Measurements from ENCODE around the gene CACNA2D3. TPM values are rescaled to one million over a fixed set of nuclear protein-coding genes. Genes with fewer than 3 reads are reported as not detected.
A peak's percentile ranks its signal among the peaks of the same experiment; 100 is the strongest.

CACNA2D3 gene
- total and polyA plus RNA-seq, 5 donors, result 29.2 to 64.5 (median 42.4) TPM

GRCh38 chr3:54928046-54928770 lies 805.9 kb downstream of the CACNA2D3 start, which contains the start of gene LRTM1:
LRTM1 (minus strand) TSS chr3:54928059; CDS start chr3:54927911, 148 bp downstream.
- 79% methylated on average over 14 of the region's 14 CpGs for WGBS
- no peak for ATAC-seq

GRCh38 chr3:54931182-54931581 lies 808.8 kb downstream of the CACNA2D3 start:
- DNase-seq (no peak), ATAC-seq (no peak)
- intact Hi-C loops (cut with DNase I), result no loop called here
- H3K4me1 ChIP-seq (ENCODE audit: control insufficient read depth, insufficient read depth, low read length), result no peaks in the 10 kb centered on the region
- H3K27ac ChIP-seq (ENCODE audit: low read length), result no peak overlapping the region
- WGBS, result 62% methylated on average over 4 of the region's 4 CpGs
- H3K9me3 ChIP-seq (ENCODE audit: control insufficient read depth, low read length), result no peaks in the 10 kb centered on the region
- H3K27me3 ChIP-seq (ENCODE audit: control insufficient read depth, insufficient read depth), result no peaks in the 10 kb centered on the region
- H3K4me3 ChIP-seq (ENCODE audit: low read length), result no peak overlapping the region

More at GRCh38 chr3:54928046-54928770, 805.9 kb downstream of the CACNA2D3 start, which contains the start of gene LRTM1:
- no peaks in the 10 kb centered on the region for H3K27me3 ChIP-seq (ENCODE audit: control insufficient read depth, insufficient read depth)
- H3K27ac ChIP-seq (ENCODE audit: low read length), result no peak within 1 kb of the TSS
- no peaks in the 10 kb centered on the region for H3K9me3 ChIP-seq (ENCODE audit: control insufficient read depth, low read length)
- intact Hi-C loops (cut with DNase I), result no loop called here
- H3K4me3 ChIP-seq (ENCODE audit: low read length), result no peak within 1 kb of the TSS
- no peaks in the 10 kb centered on the region for H3K4me1 ChIP-seq (ENCODE audit: control insufficient read depth, insufficient read depth, low read length)
- no peak for DNase-seq

- no peaks in the 10 kb centered on the region for H3K4me1 ChIP-seq (ENCODE audit: control insufficient read depth, insufficient read depth, low read length)
- intact Hi-C loops (cut with DNase I), result no loop called here
- no peaks in the 10 kb centered on the region for H3K9me3 ChIP-seq (ENCODE audit: control insufficient read depth, low read length)
- 40% methylated on average over 4 of the region's 4 CpGs for WGBS
- no peak overlapping the region for H3K27ac ChIP-seq (ENCODE audit: low read length)
- no peak overlapping the region for H3K4me3 ChIP-seq (ENCODE audit: low read length)
- ATAC-seq, result peak in 1 of 2 donors; percentile 66
- no peaks in the 10 kb centered on the region for H3K27me3 ChIP-seq (ENCODE audit: control insufficient read depth, insufficient read depth)
- peak; percentile 42 to 77 (median 54) for DNase-seq
Measured at GRCh38 chr3:54932606-54933005, 810.3 kb downstream of the CACNA2D3 start.

GRCh38 chr3:54935869-54936268 lies 813.5 kb downstream of the CACNA2D3 start:
- 83% methylated on average over 3 of the region's 3 CpGs for WGBS
- intact Hi-C loops (cut with DNase I), result no loop called here
- no peaks in the 10 kb centered on the region for H3K27me3 ChIP-seq (ENCODE audit: control insufficient read depth, insufficient read depth)
- ATAC-seq, result no peak
- no peaks in the 10 kb centered on the region for H3K4me1 ChIP-seq (ENCODE audit: control insufficient read depth, insufficient read depth, low read length)
- H3K4me3 ChIP-seq (ENCODE audit: low read length), result no peak overlapping the region
- no peak overlapping the region for H3K27ac ChIP-seq (ENCODE audit: low read length)
- DNase-seq, result no peak
- H3K9me3 ChIP-seq (ENCODE audit: control insufficient read depth, low read length), result no peaks in the 10 kb centered on the region

GRCh38 chr3:54936561-54936960 lies 814.2 kb downstream of the CACNA2D3 start:
- intact Hi-C loops (cut with DNase I), result no loop called here
- ATAC-seq, result peak in 1 of 2 donors; percentile 54

GRCh38 chr3:54939557-54940300 lies 817.4 kb downstream of the CACNA2D3 start:
- WGBS, result 79% methylated on average over 6 of the region's 6 CpGs
- Histone ChIP-seq H3K27ac (ENCODE audit: low read length) (no peak overlapping the region), H3K27me3 (ENCODE audit: control insufficient read depth, insufficient read depth) (no peaks in the 10 kb centered on the region), H3K4me3 (ENCODE audit: low read length) (no peak overlapping the region), H3K4me1 (ENCODE audit: control insufficient read depth, insufficient read depth, low read length) (no peaks in the 10 kb centered on the region), H3K9me3 (ENCODE audit: control insufficient read depth, low read length) (no peaks in the 10 kb centered on the region)
- DNase-seq (no peak), ATAC-seq (no peak)
- intact Hi-C loops (cut with DNase I), result no loop called here

More at GRCh38 chr3:54936561-54936960, 814.2 kb downstream of the CACNA2D3 start:
- Histone ChIP-seq H3K4me3 (ENCODE audit: low read length) (no peak overlapping the region), H3K9me3 (ENCODE audit: control insufficient read depth, low read length) (no peaks in the 10 kb centered on the region), H3K27ac (ENCODE audit: low read length) (no peak overlapping the region), H3K4me1 (ENCODE audit: control insufficient read depth, insufficient read depth, low read length) (no peaks in the 10 kb centered on the region), H3K27me3 (ENCODE audit: control insufficient read depth, insufficient read depth) (no peaks in the 10 kb centered on the region)
- 47% methylated on average over 5 of the region's 5 CpGs for WGBS
- DNase-seq, result no peak

- Histone ChIP-seq H3K27me3 (ENCODE audit: control insufficient read depth, insufficient read depth) (no peaks in the 10 kb centered on the region), H3K4me3 (ENCODE audit: low read length) (no peak overlapping the region), H3K27ac (ENCODE audit: low read length) (no peak overlapping the region), H3K4me1 (ENCODE audit: control insufficient read depth, insufficient read depth, low read length) (no peaks in the 10 kb centered on the region), H3K9me3 (ENCODE audit: control insufficient read depth, low read length) (no peaks in the 10 kb centered on the region)
- intact Hi-C loops (cut with DNase I), result no loop called here
- DNase-seq (no peak), ATAC-seq (no peak)
- WGBS, result 76% methylated on average over 2 of the region's 2 CpGs
Measured at GRCh38 chr3:54940971-54941370, 818.6 kb downstream of the CACNA2D3 start.

- intact Hi-C loops (cut with DNase I), result no loop called here
- Histone ChIP-seq H3K4me1 (ENCODE audit: control insufficient read depth, insufficient read depth, low read length) (no peaks in the 10 kb centered on the region), H3K27ac (ENCODE audit: low read length) (no peak overlapping the region), H3K9me3 (ENCODE audit: control insufficient read depth, low read length) (no peaks in the 10 kb centered on the region), H3K27me3 (ENCODE audit: control insufficient read depth, insufficient read depth) (no peaks in the 10 kb centered on the region), H3K4me3 (ENCODE audit: low read length) (no peak overlapping the region)
- DNase-seq (no peak), ATAC-seq (no peak)
- 88% methylated on average over 7 of the region's 7 CpGs for WGBS
Measured at GRCh38 chr3:54941690-54942362, 819.5 kb downstream of the CACNA2D3 start.

GRCh38 chr3:54949491-54950044 lies 827.2 kb downstream of the CACNA2D3 start:
- no peaks in the 10 kb centered on the region for H3K9me3 ChIP-seq (ENCODE audit: control insufficient read depth, low read length)
- H3K4me1 ChIP-seq (ENCODE audit: control insufficient read depth, insufficient read depth, low read length), result no peaks in the 10 kb centered on the region
- H3K4me3 ChIP-seq (ENCODE audit: low read length), result no peak overlapping the region
- no peak overlapping the region for H3K27ac ChIP-seq (ENCODE audit: low read length)
- WGBS, result 90% methylated on average over 4 of the region's 4 CpGs
- no peak for DNase-seq
- intact Hi-C loops (cut with DNase I), result loop anchor here in 1 of 4 donors (10.0 kb wide), 1 partner anchor 225 kb away; no protein-coding TSS in a partner anchor
- ATAC-seq, result no peak
- no peaks in the 10 kb centered on the region for H3K27me3 ChIP-seq (ENCODE audit: control insufficient read depth, insufficient read depth)

- Histone ChIP-seq H3K27ac (ENCODE audit: low read length) (no peak overlapping the region), H3K4me1 (ENCODE audit: control insufficient read depth, insufficient read depth, low read length) (no peaks in the 10 kb centered on the region), H3K9me3 (ENCODE audit: control insufficient read depth, low read length) (no peaks in the 10 kb centered on the region), H3K27me3 (ENCODE audit: control insufficient read depth, insufficient read depth) (no peaks in the 10 kb centered on the region), H3K4me3 (ENCODE audit: low read length) (no peak overlapping the region)
- DNase-seq, result no peak
- intact Hi-C loops (cut with DNase I), result loop anchor here in 1 of 4 donors (10.0 kb wide), 1 partner anchor 224 kb away; no protein-coding TSS in a partner anchor
- peak; percentile 34 to 78 for ATAC-seq
- WGBS, result 24% methylated on average over 7 of the region's 7 CpGs
Measured at GRCh38 chr3:54950391-54951003, 828.1 kb downstream of the CACNA2D3 start.
